Panc1 (cell line): ENCODE data around the gene SLCO4A1. TPM values are rescaled to one million over a fixed set of nuclear protein-coding genes. Genes with fewer than 3 reads are reported as not detected.

ENCODE experiments used
- ATAC-seq: fragments of 200-7000 bp; cut with Tn5 transposase; 2 replicates; pipeline ENCODE4 v1.9.1; 2020; ENCODE audit warnings: mild to moderate bottlenecking, moderate library complexity
- BruUV-seq: library from RNA; stranded (reverse); fragments of 400-500 nt; replicated peaks from 2 replicates; lab custom pipeline; 2021; lab: Mats Ljungman, UMichigan
- CTCF ChIA-PET: fragments of 300-600 bp; sonication (Branson Sonifier 250); formaldehyde crosslinking; loops from one replicate; lab custom pipeline; 2022; ENCODE audit warnings: antibody characterized with exemption; lab: Charles Lee
- POLR2A ChIA-PET: fragments of 300-600 bp; sonication (Branson Sonifier 250); formaldehyde crosslinking; loops from one replicate; lab custom pipeline; 2022; ENCODE audit warnings: antibody characterized with exemption; lab: Charles Lee
- DNase-seq: peaks from one replicate; pipeline ENCODE4 v3.0.0-alpha.2; 2010; ENCODE audit warnings: low read depth, low spot score
- H3K27ac ChIP-seq: 2 replicates; pipeline ENCODE4 v1.5.1; 2011; ENCODE audit warnings: mild to moderate bottlenecking, low read length, inconsistent platforms
- H3K27me3 ChIP-seq: fragments of 200-500 bp; sonication (Bioruptor generic); 2 replicates; pipeline ENCODE4 v1.6.0; 2014; ENCODE audit warnings: low read length, inconsistent platforms; ENCODE audit not compliant: control insufficient read depth, insufficient read depth
- H3K36me3 ChIP-seq: fragments of 200-500 bp; sonication (Bioruptor generic); 2 replicates; pipeline ENCODE4 v1.5.1; 2014; ENCODE audit warnings: inconsistent platforms, mild to moderate bottlenecking, low read length, moderate library complexity; ENCODE audit not compliant: control insufficient read depth, insufficient read depth
- H3K4me1 ChIP-seq: 2 replicates; pipeline ENCODE4 v1.5.1; 2011; ENCODE audit warnings: inconsistent platforms, mild to moderate bottlenecking, low read length, moderate library complexity; ENCODE audit not compliant: control insufficient read depth, insufficient read depth
- H3K4me3 ChIP-seq, 2 experiments: 2 replicates each; pipeline ENCODE4 v1.5.1; 2011 to 2012; ENCODE audit warnings: low read depth in 2 of 2, low read length in 2 of 2, mild to moderate bottlenecking in 2 of 2, inconsistent platforms in 1 of 2, moderate library complexity in 1 of 2
- H3K9me3 ChIP-seq: fragments of 200-500 bp; sonication (Bioruptor generic); 2 replicates; pipeline ENCODE4 v1.5.1; 2014; ENCODE audit warnings: low read depth, mild to moderate bottlenecking, inconsistent platforms, low read length, moderate library complexity; ENCODE audit not compliant: control insufficient read depth, insufficient read depth
- CTCF ChIP-seq: fragments of 450-650 bp; IDR thresholded peaks from 2 replicates; pipeline ENCODE4 v1.5.1; 2017; ENCODE audit warnings: mild to moderate bottlenecking
- POLR2AphosphoS5 ChIP-seq: IDR thresholded peaks from 2 replicates; pipeline ENCODE4 v1.6.1; 2012; ENCODE audit warnings: mild to moderate bottlenecking, low read depth, low read length, moderate library complexity
- REST ChIP-seq, 2 experiments: IDR thresholded peaks; 2 replicates each; pipeline ENCODE4 v1.6.1; 2011 to 2012; ENCODE audit warnings: low read depth in 2 of 2, control low read depth in 1 of 2, low read length in 1 of 2, mild to moderate bottlenecking in 1 of 2, moderate library complexity in 1 of 2; ENCODE audit not compliant: insufficient read depth in 1 of 2
- SIN3A ChIP-seq: IDR thresholded peaks from 2 replicates; pipeline ENCODE4 v1.6.1; 2012; ENCODE audit warnings: low read depth, mild to moderate bottlenecking, low read length, moderate library complexity, borderline replicate concordance; ENCODE audit not compliant: insufficient read depth
- TCF7L2 ChIP-seq: IDR thresholded peaks from 2 replicates; pipeline ENCODE4 v1.6.1; 2011; ENCODE audit warnings: mild to moderate bottlenecking, low read depth, low read length, inconsistent platforms
- in situ Hi-C: cut with HindIII; loops from 2 replicates; pipeline ENCODE4 v1.10.0; 2016; ENCODE audit warnings: low sequenced_read_pairs, low pct_unique_long_range_greater_than_20kb
- intact Hi-C: fragments of 100-400 bp; cut with micrococcal nuclease; formaldehyde crosslinking; loops from one replicate; pipeline ENCODE4 v1.10.0; 2022; ENCODE audit not compliant: unreplicated experiment
- total RNA-seq: library from RNA; stranded (reverse); gene quantifications from one replicate; pipeline ENCODE4 v1.2.1, GENCODE V29; 2021; ENCODE audit not compliant: unreplicated experiment

The SLCO4A1 gene
- total RNA-seq, 1 experiment from 2014 or later = 167 TPM

GRCh38 chr20:62665153-62665754, 23.0 kb downstream of the SLCO4A1 start:
- H3K36me3 ChIP-seq = peaks cover 3% of the 10 kb centered on the region
- no peak overlapping the region for H3K4me3 ChIP-seq
- peak overlapping the region; percentile 31 for H3K27ac ChIP-seq
- no TSS peak for BruUV-seq
- CTCF ChIA-PET = interaction anchor here (0.6 kb wide), 1 partner anchor 122 kb away, joined by 4 read pairs; no protein-coding TSS in a partner anchor
- TF ChIP-seq CTCF = no peak
- no peak for TF ChIP-seq TCF7L2
- no peak for TF ChIP-seq POLR2AphosphoS5
- intact Hi-C loops = loop anchor here (5.0 kb wide), 1 partner anchor 37 kb away; no protein-coding TSS in a partner anchor
- ATAC-seq = no peak
- H3K27me3 ChIP-seq = no peaks in the 10 kb centered on the region
- no peak for DNase-seq
- H3K4me1 ChIP-seq = peaks cover 73% of the 10 kb centered on the region
- POLR2A ChIA-PET = no interaction called here
- H3K9me3 ChIP-seq = no peaks in the 10 kb centered on the region
- in situ Hi-C loops = no loop called here

DNA sequence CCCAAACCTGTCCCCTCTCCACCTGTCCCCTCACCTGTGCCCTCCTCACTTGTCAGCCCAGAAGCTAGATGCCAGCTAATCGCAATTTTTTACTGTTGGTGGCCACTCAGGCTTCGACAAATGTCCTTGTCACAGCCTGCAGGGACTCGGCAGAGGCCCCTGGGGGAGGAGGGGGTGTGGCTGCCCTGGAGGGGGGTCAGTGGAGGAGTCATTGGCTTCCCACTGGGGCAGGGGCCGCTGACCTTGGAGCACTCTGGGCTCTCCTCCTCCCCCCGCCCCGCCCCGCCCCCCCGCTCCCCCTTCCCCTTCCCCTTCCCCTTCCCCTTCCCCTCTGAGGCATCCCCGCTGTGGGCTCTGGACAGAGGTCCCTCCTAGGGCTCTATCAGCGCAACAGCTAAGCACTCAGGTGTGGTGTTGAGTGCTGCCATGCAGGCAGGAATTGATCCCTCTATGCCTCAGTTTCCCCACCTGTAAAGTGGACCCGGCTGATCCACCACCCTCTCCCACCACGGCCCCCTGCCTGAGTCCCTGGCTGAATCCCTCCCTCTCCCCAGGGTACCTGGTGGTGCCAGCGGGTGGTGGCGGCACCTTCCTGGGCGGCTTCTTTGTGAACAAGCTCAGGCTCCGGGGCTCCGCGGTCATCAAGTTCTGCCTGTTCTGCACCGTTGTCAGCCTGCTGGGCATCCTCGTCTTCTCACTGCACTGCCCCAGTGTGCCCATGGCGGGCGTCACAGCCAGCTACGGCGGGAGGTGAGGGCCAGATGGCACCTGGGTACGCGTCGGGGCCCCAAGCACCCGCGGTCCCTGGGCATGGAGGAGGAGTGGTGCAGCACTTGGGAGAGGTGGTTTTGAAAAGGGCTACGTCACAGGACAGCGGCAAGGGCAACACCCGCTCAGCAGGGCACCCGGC, 23.8 kb downstream of the SLCO4A1 start:
- intact Hi-C loops = loop anchor here (5.0 kb wide), 1 partner anchor 36 kb away; no protein-coding TSS in a partner anchor
- H3K36me3 ChIP-seq = peaks cover 3% of the 10 kb centered on the region

More for the DNA sequence above, 23.8 kb downstream of the SLCO4A1 start:
- ATAC-seq (peak; percentile 12), DNase-seq (no peak)
- Histone ChIP-seq H3K4me1 (peaks cover 69% of the 10 kb centered on the region), H3K4me3 (no peak overlapping the region), H3K27me3 (no peaks in the 10 kb centered on the region), H3K27ac (peak overlapping the region; percentile 39), H3K9me3 (no peaks in the 10 kb centered on the region)
- TF ChIP-seq SIN3A (no peak), REST (IDR thresholded peaks at IDR 0.05; ENCODE audit: insufficient read depth in 1 of 2, low read depth in 2 of 2, low read length in 1 of 2) (no peak), POLR2AphosphoS5 (no peak), TCF7L2 (no peak), CTCF (no peak)
- ChIA-PET POLR2A (no interaction called here), CTCF (interaction anchor here (0.5 kb wide), 1 partner anchor 157 kb away, joined by 4 read pairs; no protein-coding TSS in a partner anchor)
- no TSS peak for BruUV-seq
- in situ Hi-C loops = no loop called here
